GM19395 (cell line): Measurements from ENCODE around the gene FRMPD2.
A peak's percentile ranks its signal among the peaks of the same experiment; 100 is the strongest.
"Not testable (repeated sequence)": the region's sequence is repeated elsewhere in the genome, so short reads cannot be mapped to it uniquely, and the experiment has no call there.

Source experiments
- ATAC-seq: cut with Tn5 transposase; IDR thresholded peaks from one replicate; pipeline ENCODE4 v1.9.1; 2021; ENCODE audit warnings: mild to moderate bottlenecking, moderate library complexity; ENCODE audit not compliant: unreplicated experiment

The FRMPD2 gene

DNA sequence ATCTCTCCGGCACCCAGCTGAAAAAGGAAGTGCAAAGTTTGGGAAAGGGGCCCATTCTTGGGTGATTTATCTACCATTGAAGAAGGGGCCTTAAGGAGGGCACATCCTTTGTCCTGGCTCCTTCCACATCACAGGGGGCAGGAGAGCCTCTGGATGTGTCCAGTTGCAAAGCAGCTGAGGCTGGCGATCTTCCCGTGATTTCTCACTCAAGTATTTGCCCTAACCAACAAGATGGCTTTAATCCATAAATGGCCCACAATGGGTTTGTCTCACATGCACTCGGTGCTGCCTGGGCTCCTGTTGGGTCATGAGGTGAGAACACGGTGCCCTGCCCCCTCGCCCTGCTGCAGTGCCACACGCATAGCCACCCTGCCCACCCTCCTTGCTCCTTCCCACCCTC is 14.2 kb upstream of the FRMPD2 start:
- no peak for ATAC-seq

DNA sequence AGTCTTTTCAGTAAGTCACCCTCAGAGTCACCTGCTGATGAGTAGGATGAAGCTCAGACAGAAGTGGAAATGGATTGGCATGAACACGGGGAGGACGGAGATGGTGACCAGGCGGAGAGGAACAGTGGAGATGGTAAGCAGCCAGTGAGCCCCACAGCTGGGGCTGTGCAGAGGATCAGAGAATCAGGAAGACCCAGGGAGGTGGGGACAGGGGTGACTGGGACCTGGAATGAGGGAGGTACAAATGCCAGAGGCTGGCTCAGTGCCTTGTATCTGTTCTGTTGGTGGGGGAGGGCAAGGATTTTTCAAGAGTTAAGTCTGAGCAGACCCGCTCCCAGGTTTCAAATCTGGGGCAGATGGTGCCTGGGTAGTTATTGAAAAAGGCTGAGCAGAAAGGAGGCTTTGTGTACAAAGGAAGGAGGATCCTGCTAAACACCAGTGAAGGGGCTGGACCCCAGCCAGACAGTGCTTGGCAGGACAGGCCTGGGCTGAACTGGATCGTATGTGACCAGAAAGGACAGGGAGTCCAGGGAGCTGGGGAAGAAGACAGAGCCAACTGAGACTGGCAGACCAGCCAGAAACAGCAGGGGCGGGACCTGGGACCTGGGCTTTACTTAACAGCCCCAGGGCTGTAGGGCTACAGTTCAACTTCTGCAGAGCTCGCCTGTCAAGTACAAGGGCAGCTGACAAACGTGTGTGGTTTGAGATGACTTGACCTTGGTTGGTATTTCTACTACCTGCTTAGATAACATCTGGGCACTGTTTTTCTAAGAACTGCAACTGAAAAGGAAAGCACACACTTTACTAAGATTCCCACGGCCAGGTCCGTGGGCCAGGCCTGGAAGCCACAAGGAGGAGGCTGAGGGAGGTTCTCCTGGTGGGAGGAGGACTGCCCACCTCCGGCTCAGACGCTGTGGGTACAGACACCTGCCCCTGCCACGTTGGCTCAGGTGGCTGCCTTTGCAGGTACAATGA is 13.2 kb upstream of the FRMPD2 start:
- ATAC-seq, result no peak

DNA sequence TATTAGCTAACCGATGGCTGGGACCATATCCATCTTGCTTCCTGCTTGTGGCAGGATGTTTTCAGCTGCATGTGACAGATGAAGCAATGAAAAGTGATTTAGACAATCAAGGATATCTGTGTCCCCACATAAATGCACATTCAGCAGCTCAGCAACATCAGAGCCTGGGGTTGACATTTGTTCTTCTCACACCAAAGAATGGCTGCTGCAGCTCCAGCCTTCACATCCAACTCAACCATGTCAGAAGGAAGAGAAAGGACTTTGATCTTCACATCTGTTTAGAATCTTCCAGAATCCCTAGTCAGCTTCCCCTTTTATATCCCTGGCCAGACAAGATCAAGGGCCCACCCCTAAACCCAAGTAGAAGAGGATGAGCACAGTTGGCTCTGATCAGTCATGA is 11.9 kb upstream of the FRMPD2 start:
- no peak for ATAC-seq

DNA sequence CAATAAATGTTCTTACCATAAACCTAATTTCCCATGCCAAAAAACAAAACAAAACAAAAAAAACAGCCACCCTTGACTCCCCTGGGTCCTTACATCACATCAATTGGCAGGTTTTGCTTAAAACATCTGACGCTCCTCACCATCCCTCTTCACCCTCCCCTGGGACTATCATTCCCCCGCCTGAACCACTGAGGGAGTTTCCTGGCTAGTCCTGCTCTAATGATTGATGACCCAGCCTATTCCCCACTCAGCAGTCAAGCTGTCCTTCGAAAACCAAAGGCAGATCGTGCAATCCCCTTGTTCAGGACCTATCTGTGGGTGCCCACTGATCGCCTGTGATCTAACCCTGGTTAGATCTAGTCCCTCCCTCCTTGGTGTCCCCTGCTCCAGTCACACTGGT is 11.2 kb upstream of the FRMPD2 start:
- ATAC-seq, result no peak

DNA sequence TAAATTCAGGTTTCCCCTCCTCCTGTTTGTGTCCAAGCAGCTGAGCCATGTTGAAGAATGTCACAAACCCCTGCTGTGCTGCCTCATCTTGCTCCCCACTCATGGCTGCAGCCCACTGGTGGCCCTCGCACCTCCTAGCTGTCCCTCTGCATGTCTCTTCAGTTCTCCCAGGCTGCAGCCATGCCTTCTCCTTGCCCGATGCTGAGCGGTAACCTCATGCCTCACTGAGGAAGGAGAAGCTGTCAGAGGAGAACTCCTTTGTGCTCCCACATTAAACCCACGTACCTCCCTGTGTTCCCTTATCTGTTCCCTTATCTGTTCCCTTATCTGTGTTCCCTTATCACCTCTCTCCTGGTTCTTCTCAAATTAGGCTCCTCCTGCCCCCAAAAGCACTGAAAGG is 10.3 kb upstream of the FRMPD2 start:
- ATAC-seq, result no peak

DNA sequence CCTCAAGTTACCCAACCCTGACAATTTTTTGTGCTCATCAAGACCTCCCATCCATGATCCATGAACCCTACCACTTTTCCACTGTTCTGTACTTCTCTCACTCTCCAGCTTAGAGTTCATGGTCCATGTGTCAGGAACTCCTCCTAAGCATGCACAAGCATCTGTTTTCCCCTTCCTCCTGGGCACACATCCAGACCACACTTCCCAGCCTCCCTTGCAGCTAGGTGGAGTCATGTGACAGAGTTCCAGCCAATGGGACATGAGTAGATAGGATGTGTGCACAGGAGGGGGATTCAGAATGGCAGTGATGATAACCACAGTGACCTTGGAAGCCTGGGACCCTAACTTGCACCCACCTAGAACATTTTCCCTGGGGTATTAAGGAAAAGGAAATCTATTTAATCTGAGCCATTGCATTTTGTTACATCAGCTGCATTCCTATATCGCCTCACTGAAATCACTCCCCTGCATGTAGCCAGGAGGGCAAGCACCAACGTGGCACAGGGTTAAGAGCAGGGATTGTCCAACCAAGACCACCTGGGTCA is 9.6 kb upstream of the FRMPD2 start:
- ATAC-seq, result no peak

DNA sequence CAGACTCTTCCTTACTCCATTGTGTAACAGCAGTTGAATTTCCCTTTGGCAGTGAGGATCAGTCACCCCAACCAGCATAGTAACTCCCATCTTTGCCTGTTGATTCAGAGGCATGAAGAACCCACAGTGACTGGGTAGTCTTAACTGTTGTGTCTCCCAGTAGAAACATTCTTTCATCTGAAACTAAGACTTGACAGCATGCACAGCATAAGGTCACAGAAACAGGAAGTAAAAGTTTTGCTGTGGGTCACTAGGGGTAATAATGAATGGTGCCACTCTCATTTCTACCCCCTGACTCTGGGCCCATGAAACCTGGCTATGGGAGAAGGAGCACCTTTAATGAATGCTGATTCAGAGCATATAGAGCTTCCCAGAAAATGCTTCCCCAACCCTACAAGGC is 8.3 kb upstream of the FRMPD2 start:
- ATAC-seq, result peak; percentile 76

DNA sequence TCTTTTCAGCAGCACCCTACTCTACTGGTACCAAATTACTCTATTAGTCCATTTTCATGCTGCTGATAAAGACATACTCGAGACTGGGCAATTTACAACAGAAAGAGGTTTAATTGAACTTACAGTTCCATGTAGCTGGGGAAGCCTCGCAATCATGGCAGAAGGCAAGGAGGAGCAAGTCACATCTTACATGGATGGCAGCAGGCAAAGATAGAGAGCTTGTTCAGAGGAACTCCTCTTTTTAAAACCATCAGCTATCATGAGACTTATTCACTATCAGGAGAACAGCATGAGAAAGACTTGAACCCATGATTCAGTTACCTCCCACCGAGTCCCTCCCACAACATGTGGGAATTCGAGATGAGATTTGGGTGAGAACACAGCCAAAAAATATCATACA is 7.2 kb upstream of the FRMPD2 start:
- not testable (repeated sequence) for ATAC-seq

DNA sequence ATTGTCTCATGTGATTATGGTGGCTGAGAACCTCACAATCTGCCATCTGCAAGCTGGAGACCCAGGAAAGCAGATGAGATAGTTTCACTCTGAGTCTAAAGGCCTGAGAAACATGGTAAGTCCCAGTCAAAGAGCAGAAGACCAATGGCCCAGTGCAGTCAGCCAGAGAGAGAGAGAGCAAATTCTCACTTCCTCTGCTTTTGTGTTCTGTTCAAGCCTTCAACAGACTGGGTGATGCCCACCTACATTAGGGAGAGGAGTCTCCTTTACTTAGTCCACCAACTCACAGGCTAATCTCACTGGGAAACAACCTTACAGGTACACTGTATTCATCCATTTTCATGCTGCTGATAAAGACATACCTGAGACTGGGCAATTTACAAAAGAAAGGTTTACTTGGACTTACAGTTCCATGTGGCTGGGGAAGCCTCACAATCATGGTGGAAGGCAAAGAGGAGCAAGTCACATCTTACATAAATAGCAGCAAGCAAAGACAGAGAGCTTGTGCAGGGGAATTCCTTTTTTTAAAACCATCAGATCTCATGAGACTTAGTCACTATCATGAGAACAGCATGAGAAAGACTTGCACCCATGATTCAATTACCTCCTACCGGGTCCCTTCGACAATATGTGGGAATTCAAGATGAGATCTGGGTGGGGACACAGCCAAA is 4.7 kb upstream of the FRMPD2 start:
- peak; percentile 89 for ATAC-seq

DNA sequence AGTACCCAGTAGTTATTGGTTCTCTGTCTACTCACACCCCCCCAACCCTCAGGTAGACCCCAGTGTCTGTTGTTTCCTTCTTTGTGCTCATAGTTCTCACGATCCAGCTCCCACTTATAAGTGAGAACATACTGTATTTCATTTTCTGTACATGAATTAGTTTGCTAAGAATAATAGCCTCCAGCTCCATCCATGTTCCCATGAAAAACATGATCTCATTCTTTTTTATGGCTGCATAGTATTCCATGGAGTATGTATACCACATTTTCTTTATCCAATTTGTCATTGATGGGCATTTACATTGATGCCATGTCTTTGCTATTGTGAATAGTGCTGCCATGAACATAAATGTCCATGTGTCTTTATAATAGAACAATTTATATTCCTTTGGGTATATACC is 2.6 kb upstream of the FRMPD2 start:
- ATAC-seq, result no peak

DNA sequence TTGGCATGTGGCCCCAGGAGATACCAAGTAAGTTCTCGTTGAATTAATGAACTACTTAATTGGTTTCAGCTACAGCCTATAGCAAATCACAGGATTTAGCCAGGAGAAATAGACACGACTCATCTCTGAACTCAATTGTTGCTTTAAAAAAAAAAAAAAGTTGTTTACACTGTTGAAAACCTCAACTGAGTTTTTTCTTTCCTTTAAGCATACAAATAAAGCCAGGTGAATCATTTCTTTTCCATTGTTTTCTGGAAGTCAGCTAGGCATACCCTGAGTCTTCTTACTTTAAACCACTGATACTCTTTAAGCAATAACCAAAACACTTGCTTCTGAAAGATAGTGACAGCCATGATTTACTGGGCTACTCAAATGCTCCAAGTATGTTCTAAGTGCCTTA is 755 bp downstream of the FRMPD2 start:
- ATAC-seq, result no peak

DNA sequence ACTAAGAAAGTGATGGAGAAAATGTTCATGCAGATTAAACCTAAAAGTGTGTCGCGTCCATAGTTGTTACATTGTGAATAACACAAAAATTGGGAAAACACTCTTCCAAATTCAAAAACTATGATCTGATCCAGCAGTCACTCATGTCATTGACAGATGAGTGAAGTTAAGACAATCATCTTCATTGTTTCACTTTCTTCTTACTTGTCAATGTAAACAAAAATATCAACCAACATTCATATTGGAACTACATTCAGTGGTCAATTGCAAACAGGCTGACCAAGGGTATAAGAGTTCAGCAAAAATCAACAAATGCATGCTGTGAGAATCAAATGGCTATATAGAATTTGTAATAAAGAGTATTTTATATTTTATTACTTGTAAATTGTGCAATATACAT is 1.8 kb downstream of the FRMPD2 start:
- ATAC-seq, result no peak

DNA sequence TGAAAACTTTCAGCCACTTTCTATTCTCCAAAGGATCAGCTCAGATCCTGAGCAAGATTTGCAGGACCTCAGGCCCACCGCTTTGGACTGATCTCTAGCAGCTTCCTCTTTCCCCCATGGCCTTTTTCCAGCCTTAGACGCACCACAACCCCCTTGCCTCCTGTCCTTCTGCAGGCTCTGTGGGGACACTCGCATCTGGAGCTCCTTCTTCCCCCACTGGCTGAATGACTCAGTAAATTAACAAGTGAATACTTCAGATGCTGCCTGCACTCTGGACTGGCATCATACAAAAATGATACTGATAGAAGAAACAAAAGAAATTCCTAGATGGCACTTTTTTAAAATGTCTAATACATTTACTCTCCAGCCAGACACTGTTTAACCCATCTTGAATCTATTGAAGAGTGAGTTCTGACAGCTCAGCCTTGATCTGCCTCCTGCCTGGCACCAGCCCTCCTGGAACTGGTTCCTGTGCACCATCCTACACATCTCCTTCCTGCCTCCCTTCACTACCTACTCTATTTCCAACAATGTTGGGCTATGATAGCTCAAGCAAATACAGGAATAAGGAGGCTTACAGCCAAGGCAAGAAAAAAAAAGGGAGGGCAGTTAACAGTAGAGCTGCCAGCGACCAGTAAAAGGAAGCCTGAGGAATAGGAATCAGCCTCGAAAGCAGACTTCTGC is 3.3 kb downstream of the FRMPD2 start:
- ATAC-seq, result no peak

DNA sequence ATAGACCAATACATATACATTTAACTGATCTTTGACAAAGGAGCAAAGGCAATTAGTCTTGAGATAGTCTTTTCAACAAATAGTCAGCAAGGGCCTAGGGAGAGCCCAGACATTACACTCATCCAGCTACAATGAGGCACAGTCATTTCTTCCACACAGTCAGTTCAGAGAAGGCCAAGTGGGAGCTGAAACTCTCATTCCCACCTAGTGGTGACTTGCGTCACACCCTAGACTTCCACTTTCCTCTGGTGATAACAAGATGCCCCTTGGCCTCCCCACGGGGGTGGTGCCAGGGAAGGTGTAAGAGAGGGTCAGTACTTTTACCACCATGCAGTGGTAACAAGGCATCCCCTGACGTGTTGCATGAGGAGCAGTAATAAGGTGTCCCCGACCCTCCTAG is 8.0 kb downstream of the FRMPD2 start:
- no peak for ATAC-seq

DNA sequence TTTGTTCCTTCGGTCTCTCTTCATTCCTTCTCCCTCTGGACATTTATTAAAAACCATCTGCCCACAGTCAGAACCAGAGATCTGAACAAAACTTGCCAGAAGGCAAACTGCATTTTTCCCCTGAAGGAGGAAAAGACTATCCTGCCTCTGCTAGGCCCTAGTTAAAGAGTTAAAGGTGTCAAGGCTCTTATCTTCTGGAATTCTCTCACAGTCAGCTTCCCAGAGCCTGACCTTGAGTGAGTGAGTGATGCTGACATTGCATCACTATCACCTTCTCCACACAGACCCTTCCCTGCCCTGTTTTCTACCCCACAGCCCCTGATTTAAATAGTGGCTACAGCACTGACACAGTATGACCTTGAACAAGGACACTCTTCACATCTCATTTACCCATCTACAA is 16.4 kb downstream of the FRMPD2 start:
- no peak for ATAC-seq

DNA sequence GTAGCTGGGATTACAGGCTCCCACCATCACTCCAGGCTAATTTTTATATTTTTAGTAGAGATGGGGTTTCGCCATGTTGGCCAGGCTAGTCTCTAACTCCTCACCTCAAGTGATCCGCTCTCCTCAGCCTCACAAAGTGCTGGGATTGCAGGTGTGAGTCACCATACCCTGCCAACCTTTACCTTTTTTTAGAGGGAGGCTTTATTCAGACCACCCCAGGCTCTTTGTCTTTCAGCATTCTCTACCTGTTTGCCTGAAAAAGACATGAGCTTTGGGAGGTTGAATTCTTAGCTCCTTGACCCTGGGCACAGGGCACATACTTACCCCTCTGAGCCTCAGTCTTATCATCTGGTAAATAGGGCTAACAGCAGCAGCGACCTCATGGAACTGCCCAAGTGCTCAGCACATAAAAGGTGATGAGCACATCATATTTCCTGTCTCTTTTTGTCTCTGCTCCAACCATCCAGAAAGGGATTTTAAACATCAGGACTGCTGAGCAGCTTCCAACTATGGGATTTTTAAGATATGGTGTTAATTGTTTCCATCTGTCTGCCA is 17.0 kb downstream of the FRMPD2 start:
- ATAC-seq, result no peak

DNA sequence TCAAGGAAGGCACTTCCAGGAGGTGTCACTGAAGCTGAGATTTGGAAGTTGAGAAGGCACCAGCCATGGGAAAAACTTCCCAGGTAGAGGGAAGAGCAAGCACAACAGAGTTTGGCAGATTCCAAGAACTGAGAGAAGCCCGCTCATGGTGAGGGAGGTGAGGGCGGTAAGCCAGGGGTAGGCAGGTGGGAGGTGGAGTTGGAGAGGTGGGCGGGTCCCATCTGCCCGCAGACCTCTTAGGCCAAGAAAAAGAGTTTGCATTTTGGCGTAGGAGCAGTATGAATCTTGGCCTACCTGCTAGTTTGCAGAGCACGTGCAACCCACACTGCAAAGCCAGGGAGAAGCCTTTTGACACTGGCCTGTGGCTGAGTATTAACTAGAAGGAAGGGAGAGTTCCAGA is 18.8 kb downstream of the FRMPD2 start:
- no peak for ATAC-seq

DNA sequence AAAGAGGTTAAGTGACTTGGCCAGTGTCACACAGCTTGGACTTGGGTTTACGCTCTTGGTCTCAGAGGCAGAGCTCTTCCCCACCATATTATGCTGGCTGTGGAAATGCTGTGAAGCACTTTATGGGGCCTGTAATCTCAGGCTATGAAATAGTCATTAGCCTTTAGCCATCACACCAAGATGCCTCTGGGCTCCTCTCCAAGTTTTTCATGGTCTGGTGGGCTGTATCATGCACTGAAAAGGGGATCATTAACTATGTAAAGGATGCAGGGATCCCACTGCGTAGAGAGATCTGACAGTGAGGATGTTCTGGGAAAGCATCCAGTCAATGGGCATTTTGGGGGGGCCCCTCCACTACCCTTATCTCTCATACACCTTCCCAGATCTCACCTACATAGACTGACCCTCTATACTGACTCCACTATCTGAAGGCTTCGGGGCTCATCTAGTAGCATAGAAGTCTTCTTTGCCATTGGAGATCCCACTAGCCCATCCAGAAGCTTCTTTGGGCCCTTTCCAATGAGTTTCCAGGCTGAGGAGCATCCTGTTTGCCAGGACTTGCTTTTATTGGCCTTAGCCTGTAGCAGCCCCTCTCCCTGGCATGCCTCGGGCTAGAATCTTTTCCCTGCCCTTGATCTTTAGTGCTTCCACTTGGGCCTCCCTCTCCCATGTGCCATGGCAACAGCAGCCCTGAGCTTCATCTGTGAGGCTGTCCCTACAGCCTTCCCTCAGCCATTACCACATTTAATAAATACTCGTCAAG is 19.6 kb downstream of the FRMPD2 start:
- no peak for ATAC-seq

DNA sequence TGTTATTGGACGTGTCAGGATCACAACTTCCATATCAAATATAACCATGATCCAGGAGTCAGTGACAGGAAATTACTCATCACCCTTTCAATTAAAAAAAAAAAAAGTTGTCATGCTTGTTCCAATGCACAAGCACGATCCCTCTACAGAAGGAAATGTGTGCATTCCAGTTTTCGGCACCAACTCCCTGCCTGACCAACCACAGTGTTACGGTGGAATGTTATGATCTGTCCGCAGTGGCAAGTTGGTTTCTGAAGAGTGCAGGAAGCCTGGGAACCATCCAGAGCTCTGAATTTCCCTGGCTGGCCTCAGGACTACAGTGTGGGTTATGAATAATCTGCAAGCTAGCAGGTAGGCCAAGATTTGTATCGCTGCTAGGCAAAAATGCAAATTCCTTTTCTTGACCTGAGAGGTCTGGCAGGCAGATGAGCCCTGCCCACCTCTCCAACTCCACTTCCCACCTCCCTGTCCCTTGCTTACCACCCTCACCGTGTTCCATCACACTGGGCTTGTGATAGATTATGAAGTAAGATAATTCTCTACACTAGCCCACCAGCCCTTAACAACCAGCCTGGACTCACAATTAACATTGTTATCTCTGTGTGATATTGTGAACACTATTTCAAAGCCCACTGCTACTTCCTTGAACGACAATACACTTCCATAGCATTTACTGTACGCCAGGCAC is 20.4 kb downstream of the FRMPD2 start:
- ATAC-seq, result no peak

DNA sequence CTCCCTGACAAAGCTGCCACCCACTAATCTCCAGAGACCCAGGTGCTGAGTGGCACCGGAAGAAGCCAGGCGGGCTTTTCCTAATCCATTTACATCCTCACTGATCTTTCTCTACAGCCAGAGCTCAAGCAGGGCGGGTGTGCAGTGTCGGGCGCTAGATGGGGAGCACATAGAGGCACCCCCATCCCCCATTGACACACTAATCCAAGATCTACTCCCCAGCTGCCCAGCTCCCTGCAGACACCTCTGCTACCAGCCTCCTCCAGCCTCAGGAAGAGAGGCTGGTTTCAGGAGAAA is 22.2 kb downstream of the FRMPD2 start:
- ATAC-seq, result no peak
